Uterus (tissue), 4 donors: Measurements from ENCODE around the gene EXD1. TPM values are rescaled to one million over a fixed set of nuclear protein-coding genes. Genes with fewer than 3 reads are reported as not detected.

Source experiments
- DNase-seq, 2 donors: peaks; one replicate each; pipeline ENCODE4 v3.0.0-alpha.2; 2019 to 2020
- H3K27ac ChIP-seq, 2 donors: fragments of 200-600 bp; sonication (generic); 1 replicate in 1 of 2; 2 replicates in 1 of 2; pipeline ENCODE4 v1.5.1; 2016 to 2018
- H3K27me3 ChIP-seq, 2 donors: fragments of 200-600 bp; sonication (generic); one replicate each; pipeline ENCODE4 v1.5.1; 2018 to 2019; ENCODE audit warnings: control low read depth in 1 of 2
- H3K36me3 ChIP-seq, 2 donors: fragments of 200-600 bp; sonication (generic); one replicate each; pipeline ENCODE4 v1.5.1; 2019; ENCODE audit warnings: control low read depth in 1 of 2
- H3K4me1 ChIP-seq, 2 donors: fragments of 200-600 bp; sonication (generic); one replicate each; pipeline ENCODE4 v1.5.1; 2018 to 2019; ENCODE audit warnings: control low read depth in 1 of 2
- H3K4me3 ChIP-seq, 2 donors: fragments of 200-600 bp; sonication (generic); 1 replicate in 1 of 2; 2 replicates in 1 of 2; pipeline ENCODE4 v1.5.1; 2018 to 2019; ENCODE audit warnings: mild to moderate bottlenecking in 1 of 2
- H3K9me3 ChIP-seq, 2 donors: fragments of 200-600 bp; sonication (generic); one replicate each; pipeline ENCODE4 v1.5.1; 2019; ENCODE audit warnings: control low read depth in 1 of 2
- CTCF ChIP-seq, 4 experiments: fragments of 200-600 bp in 2 of 4; fragments of 450-650 bp in 2 of 4; sonication (generic) in 2 of 4; IDR thresholded peaks; one replicate each; pipeline ENCODE4 v1.5.1; 2016 to 2019; ENCODE audit warnings: antibody characterized with exemption in 4 of 4, mild to moderate bottlenecking in 2 of 4, moderate library complexity in 1 of 4
- POLR2A ChIP-seq, 2 donors: fragments of 450-650 bp; IDR thresholded peaks; one replicate each; pipeline ENCODE4 v1.6.1; 2016; ENCODE audit warnings: antibody characterized with exemption in 2 of 2, mild to moderate bottlenecking in 1 of 2, moderate library complexity in 1 of 2
- intact Hi-C: fragments of 100-400 bp; cut with DNase I; formaldehyde crosslinking; loops from one replicate; pipeline ENCODE4 v1.15.1; 2023; ENCODE audit warnings: low total_unique reads
- total RNA-seq, 4 donors: library from RNA; depleted of rRNA in 3 of 4; stranded (reverse); fragments of >200 nt in 3 of 4; gene quantifications; one replicate each; pipeline versions ENCODE4 v1.1.0 to v1.2.4, GENCODE V29; 2014 to 2023
- donor health status: DM: yes; HTN: yes; CAD: no.

Gene EXD1
- total RNA-seq, 4 donors from 2014 or later = not detected

GRCh38 chr15:41161736-41162135 lies 68.8 kb downstream of the EXD1 start:
- Histone ChIP-seq H3K27me3 (no peaks in the 10 kb centered on the region), H3K4me1 (no peaks in the 10 kb centered on the region), H3K4me3 (no peak overlapping the region), H3K36me3 (no peaks in the 10 kb centered on the region), H3K27ac (no peak overlapping the region), H3K9me3 (no peaks in the 10 kb centered on the region)
- DNase-seq = no peak
- intact Hi-C loops = no loop called here
- no peak for TF ChIP-seq POLR2A (IDR thresholded peaks at IDR 0.05)
- TF ChIP-seq CTCF (IDR thresholded peaks at IDR 0.05) = no peak

- Histone ChIP-seq H3K36me3 (no peaks in the 10 kb centered on the region), H3K27me3 (no peaks in the 10 kb centered on the region), H3K4me3 (no peak overlapping the region), H3K4me1 (no peaks in the 10 kb centered on the region), H3K9me3 (no peaks in the 10 kb centered on the region), H3K27ac (no peak overlapping the region)
- no peak for TF ChIP-seq CTCF (IDR thresholded peaks at IDR 0.05)
- intact Hi-C loops = no loop called here
- no peak for DNase-seq
Observed at GRCh38 chr15:41161336-41161735, 69.2 kb downstream of the EXD1 start.

GRCh38 chr15:41160639-41161315 lies 69.8 kb downstream of the EXD1 start:
- intact Hi-C loops = no loop called here
- no peak for DNase-seq
- TF ChIP-seq POLR2A (IDR thresholded peaks at IDR 0.05) = no peak
- no peak for TF ChIP-seq CTCF (IDR thresholded peaks at IDR 0.05)

GRCh38 chr15:41154412-41154811 lies 76.1 kb downstream of the EXD1 start:
- H3K9me3 ChIP-seq = no peaks in the 10 kb centered on the region
- H3K4me1 ChIP-seq = no peaks in the 10 kb centered on the region
- DNase-seq = no peak
- H3K4me3 ChIP-seq = no peak overlapping the region
- intact Hi-C loops = no loop called here
- TF ChIP-seq POLR2A (IDR thresholded peaks at IDR 0.05) (no peak), CTCF (IDR thresholded peaks at IDR 0.05) (no peak)
- H3K36me3 ChIP-seq = no peaks in the 10 kb centered on the region
- H3K27me3 ChIP-seq = no peaks in the 10 kb centered on the region
- no peak overlapping the region for H3K27ac ChIP-seq

More at GRCh38 chr15:41160639-41161315, 69.8 kb downstream of the EXD1 start:
- H3K27ac ChIP-seq = no peak overlapping the region
- no peaks in the 10 kb centered on the region for H3K9me3 ChIP-seq
- H3K36me3 ChIP-seq = no peaks in the 10 kb centered on the region
- no peak overlapping the region for H3K4me3 ChIP-seq
- no peaks in the 10 kb centered on the region for H3K27me3 ChIP-seq
- H3K4me1 ChIP-seq = no peaks in the 10 kb centered on the region

- no peak for DNase-seq
- Histone ChIP-seq H3K27me3 (no peaks in the 10 kb centered on the region), H3K9me3 (no peaks in the 10 kb centered on the region), H3K36me3 (no peaks in the 10 kb centered on the region), H3K27ac (no peak overlapping the region), H3K4me3 (no peak overlapping the region), H3K4me1 (no peaks in the 10 kb centered on the region)
- intact Hi-C loops = no loop called here
- no peak for TF ChIP-seq CTCF (IDR thresholded peaks at IDR 0.05)
- TF ChIP-seq POLR2A (IDR thresholded peaks at IDR 0.05) = no peak
Observed at GRCh38 chr15:41153733-41154132, 76.8 kb downstream of the EXD1 start.
